SK-N-SH (cell line): ENCODE measurements around the gene DAGLA. TPM values are rescaled to one million over a fixed set of nuclear protein-coding genes. Genes with fewer than 3 reads are reported as not detected.

Source experiments
- CTCF ChIA-PET: fragments of 300-600, 350-600 bp; formaldehyde crosslinking; extraction: SDS; loops from one replicate; lab custom pipeline; 2021; lab: Yijun Ruan, JAX
- POLR2A ChIA-PET: fragments of 350-600 bp; sonication (Branson Sonifier 250); formaldehyde crosslinking; extraction: SDS; loops from one replicate; lab custom pipeline; 2020; ENCODE audit warnings: antibody characterized with exemption, inconsistent platforms; lab: Yijun Ruan, JAX
- DNase-seq: peaks from one replicate; pipeline ENCODE4 v3.0.0; 2012
- H2AFZ ChIP-seq: fragments of 200-600 bp; sonication (generic); 2 replicates; pipeline ENCODE4 v1.8.1; 2016; ENCODE audit warnings: antibody characterized with exemption, mild to moderate bottlenecking, low read depth
- H3F3A ChIP-seq: fragments of 200-600 bp; sonication (generic); replicated peaks from 2 replicates; pipeline ENCODE3; 2016; ENCODE audit warnings: antibody characterized with exemption, mild to moderate bottlenecking; ENCODE audit not compliant: insufficient read depth
- H3K27ac ChIP-seq, 2 experiments: fragments of 200-500 bp in 1 of 2; fragments of 200-600 bp in 1 of 2; sonication (Bioruptor generic) in 1 of 2; sonication (generic), shearing (Covaris generic) in 1 of 2; 2 replicates each; pipeline versions ENCODE4 v1.5.1 to v1.6.1; 2014 to 2016; ENCODE audit warnings: low read depth in 2 of 2, inconsistent platforms in 1 of 2, low read length in 1 of 2, mild to moderate bottlenecking in 1 of 2, mixed read lengths in 1 of 2
- H3K27me3 ChIP-seq: fragments of 200-600 bp; sonication (generic), shearing (Covaris generic); 2 replicates; pipeline ENCODE4 v1.6.1; 2016; ENCODE audit warnings: mixed run types; ENCODE audit not compliant: insufficient read depth
- H3K36me3 ChIP-seq, 2 experiments: fragments of 200-500 bp in 1 of 2; fragments of 200-600 bp in 1 of 2; sonication (Bioruptor generic) in 1 of 2; sonication (generic) in 1 of 2; replicated peaks in 1 of 2; 2 replicates each; pipeline versions ENCODE3 to v1.5.1; 2014 to 2016; ENCODE audit warnings: low read length in 1 of 2, mild to moderate bottlenecking in 1 of 2; ENCODE audit not compliant: insufficient read depth in 2 of 2, control insufficient read depth in 1 of 2
- H3K4me1 ChIP-seq, 2 experiments: fragments of 200-500 bp in 1 of 2; fragments of 200-600 bp in 1 of 2; sonication (Bioruptor generic) in 1 of 2; sonication (generic), shearing (Covaris generic) in 1 of 2; 2 replicates each; pipeline versions ENCODE4 v1.5.1 to v1.6.1; 2014 to 2016; ENCODE audit warnings: low read depth in 1 of 2, low read length in 1 of 2, mixed run types in 1 of 2; ENCODE audit not compliant: insufficient read depth in 2 of 2, control insufficient read depth in 1 of 2
- H3K4me2 ChIP-seq: fragments of 200-600 bp; sonication (generic), shearing (Covaris generic); 2 replicates; pipeline ENCODE4 v1.6.1; 2017; ENCODE audit warnings: mixed run types
- H3K4me3 ChIP-seq, 2 experiments: fragments of 200-500 bp in 1 of 2; fragments of 200-600 bp in 1 of 2; sonication (Bioruptor generic) in 1 of 2; sonication (generic), shearing (Covaris generic) in 1 of 2; 2 replicates each; pipeline versions ENCODE4 v1.5.1 to v1.8.1; 2014 to 2016; ENCODE audit warnings: low read depth in 2 of 2, inconsistent platforms in 1 of 2, low read length in 1 of 2, mild to moderate bottlenecking in 1 of 2, mixed read lengths in 1 of 2, moderate library complexity in 1 of 2
- H3K79me2 ChIP-seq: fragments of 200-600 bp; sonication (generic); 2 replicates; pipeline ENCODE4 v1.8.1; 2017; ENCODE audit warnings: mild to moderate bottlenecking; ENCODE audit not compliant: insufficient read depth
- H3K9ac ChIP-seq: fragments of 200-600 bp; sonication (generic); 2 replicates; pipeline ENCODE4 v1.6.1; 2017; ENCODE audit warnings: mixed run types
- H3K9me2 ChIP-seq: fragments of 200-600 bp; sonication (generic); 2 replicates; pipeline ENCODE4 v1.6.1; 2017; ENCODE audit warnings: mixed run types
- H3K9me3 ChIP-seq: fragments of 200-600 bp; sonication (generic); 2 replicates; pipeline ENCODE4 v1.6.1; 2017; ENCODE audit warnings: mixed run types, mild to moderate bottlenecking, moderate library complexity
- H4K20me1 ChIP-seq: fragments of 200-600 bp; sonication (generic); 2 replicates; pipeline ENCODE4 v1.6.1; 2017; ENCODE audit warnings: mild to moderate bottlenecking, mixed run types; ENCODE audit not compliant: insufficient read depth
- FOSL2 ChIP-seq: IDR thresholded peaks from 2 replicates; pipeline ENCODE4 v1.4.0; 2012; ENCODE audit warnings: low read depth, mild to moderate bottlenecking, moderate library complexity, borderline replicate concordance
- MXI1 ChIP-seq: IDR thresholded peaks from 2 replicates; pipeline ENCODE4 v1.6.1; 2012; ENCODE audit warnings: mild to moderate bottlenecking, low read depth, low read length, improper control_type of control experiment
- WGBS: methylation state at CpG from one replicate; pipeline ENCODE4 v1.1.6; 2017; ENCODE audit warnings: low lambda C conversion rate; 5-methylcytosine and 5-hydroxymethylcytosine counted together
- polyA plus RNA-seq, 3 experiments: library from polyadenylated mRNA; depleted of rRNA; stranded (reverse); fragments of >200 nt; gene quantifications; 2 replicates each; pipeline ENCODE4 v1.2.3, GENCODE V29; 2012
- TF ChIP-seq, protein P1 (sequence below): fragments of 150-350 bp; IDR thresholded peaks from 2 replicates; pipeline ENCODE4 v1.6.1; 2017; ENCODE audit warnings: antibody characterized with exemption, low read length, low read depth, borderline replicate concordance
- TF ChIP-seq, protein P2 (sequence below): fragments of 200-600 bp; sonication (generic); IDR thresholded peaks from 2 replicates; pipeline ENCODE4 v1.6.1; 2017; ENCODE audit warnings: antibody characterized with exemption, mild to moderate bottlenecking, moderate library complexity
- TF ChIP-seq, protein P3 (sequence below): IDR thresholded peaks from 2 replicates; pipeline ENCODE4 v1.4.0; 2012; ENCODE audit warnings: low read depth
- TF ChIP-seq, protein P4 (sequence below): IDR thresholded peaks from 2 replicates; pipeline ENCODE4 v1.4.0; 2012; ENCODE audit warnings: low read depth, borderline replicate concordance

DAGLA gene
- polyA plus RNA-seq, 1 of the 3 experiments (the other 2 are of a cell fraction) = 3.3 TPM

DNA sequence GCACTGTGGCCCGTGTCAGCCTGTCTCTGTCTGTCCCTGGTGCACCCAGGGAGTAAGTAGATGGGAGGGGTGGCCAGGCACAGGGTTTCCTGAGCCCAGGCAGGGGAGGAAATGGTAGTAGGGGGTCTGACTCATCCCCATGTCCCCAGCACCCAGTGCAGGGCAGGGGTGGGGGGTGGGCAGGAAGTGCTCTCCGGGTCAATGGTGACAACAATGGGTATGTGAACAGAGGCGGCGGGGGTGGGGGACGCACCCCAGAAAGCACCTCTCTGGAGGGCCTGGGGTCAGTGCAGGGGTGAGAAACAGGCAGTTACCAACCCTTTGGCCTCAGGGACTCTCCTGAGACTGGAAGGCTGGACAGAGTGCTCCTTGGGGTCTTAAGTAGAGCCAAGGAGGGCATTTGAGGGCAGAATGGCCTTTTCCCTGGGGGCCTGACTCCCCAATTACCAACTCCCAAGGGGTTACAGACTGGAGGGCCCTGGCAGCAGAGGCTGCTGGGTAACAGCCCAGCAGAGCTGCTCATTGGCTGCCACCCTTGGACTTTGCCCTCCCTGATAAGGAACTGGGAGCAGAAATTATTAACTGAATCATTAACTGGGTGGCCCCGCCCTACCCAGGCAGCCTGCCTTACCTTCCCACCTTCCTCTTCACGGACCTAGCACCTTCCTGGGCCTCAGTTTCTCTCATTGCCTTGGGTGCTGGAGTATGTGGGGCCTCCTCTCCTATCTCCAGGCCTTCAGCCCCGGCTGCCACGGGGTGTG, 76.4 kb downstream of the DAGLA start:
- H3K4me3 ChIP-seq = no peak overlapping the region
- H3K9me2 ChIP-seq = no peaks in the 10 kb centered on the region
- TF ChIP-seq, protein P1, sequence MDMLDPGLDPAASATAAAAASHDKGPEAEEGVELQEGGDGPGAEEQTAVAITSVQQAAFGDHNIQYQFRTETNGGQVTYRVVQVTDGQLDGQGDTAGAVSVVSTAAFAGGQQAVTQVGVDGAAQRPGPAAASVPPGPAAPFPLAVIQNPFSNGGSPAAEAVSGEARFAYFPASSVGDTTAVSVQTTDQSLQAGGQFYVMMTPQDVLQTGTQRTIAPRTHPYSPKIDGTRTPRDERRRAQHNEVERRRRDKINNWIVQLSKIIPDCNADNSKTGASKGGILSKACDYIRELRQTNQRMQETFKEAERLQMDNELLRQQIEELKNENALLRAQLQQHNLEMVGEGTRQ = no peak
- TF ChIP-seq FOSL2 = peak; percentile 22; the same call in 1 of the 2 replicates
- DNase-seq = no peak
- POLR2A ChIA-PET = no interaction called here
- H3K36me3 ChIP-seq = no peaks in the 10 kb centered on the region
- peak overlapping the region; percentile 39 for H3K4me2 ChIP-seq
- H2AFZ ChIP-seq = no peak overlapping the region
- CTCF ChIA-PET = interaction anchor here (8.1 to 14.3 kb wide), 2 partner anchors 9 to 33 kb away, joined by 81 to 140 read pairs; partner anchors contain the start of genes FEN1 and TMEM258
- H3K9me3 ChIP-seq = no peaks in the 10 kb centered on the region
- H3K4me1 ChIP-seq = peaks cover 9 to 14% of the 10 kb centered on the region in 2 experiments; a peak in 2 of 4 replicates
- H3K27ac ChIP-seq = no peak overlapping the region
- H3K79me2 ChIP-seq = no peaks in the 10 kb centered on the region
- H4K20me1 ChIP-seq = no peaks in the 10 kb centered on the region
- WGBS = 71% methylated on average over 8 of the region's 9 CpGs
- no peak overlapping the region for H3K9ac ChIP-seq
- H3F3A ChIP-seq = no peaks in the 10 kb centered on the region
- no peaks in the 10 kb centered on the region for H3K27me3 ChIP-seq

DNA sequence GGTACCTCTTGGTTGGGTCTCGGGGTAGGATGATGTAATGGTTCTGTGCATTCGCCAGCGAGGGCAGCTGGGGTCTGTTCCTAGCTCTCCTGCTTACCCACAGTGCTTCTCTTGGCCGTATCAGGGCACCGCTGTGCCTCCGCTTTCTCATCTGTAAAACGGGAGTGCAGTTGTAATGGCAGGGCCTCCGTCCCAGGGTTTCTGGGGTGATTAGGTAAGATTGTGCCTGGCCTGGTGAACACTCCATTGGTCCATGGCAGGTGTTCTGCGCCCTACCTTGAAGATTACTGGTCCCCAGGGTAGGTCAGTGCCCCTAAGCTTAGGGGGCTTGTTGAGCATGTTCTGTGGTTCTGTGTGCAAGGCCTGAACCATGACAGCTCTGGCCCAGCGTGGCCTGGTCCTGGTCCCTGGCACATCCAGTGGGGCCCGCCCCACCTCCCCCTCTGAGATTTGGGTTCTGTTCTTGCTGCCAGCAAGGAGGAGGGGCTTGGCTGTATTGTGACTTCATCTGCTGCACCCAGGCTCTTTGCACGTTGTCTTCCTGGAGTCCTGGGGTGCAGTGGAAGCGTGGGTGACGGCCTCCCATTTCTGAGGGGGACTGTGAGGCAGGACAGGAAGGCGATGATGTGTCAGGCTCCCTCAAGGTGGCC, 77.1 kb downstream of the DAGLA start:
- H3F3A ChIP-seq = no peaks in the 10 kb centered on the region
- DNase-seq = no peak
- H3K9ac ChIP-seq = no peak overlapping the region
- H3K4me3 ChIP-seq = no peak overlapping the region
- H4K20me1 ChIP-seq = no peaks in the 10 kb centered on the region
- 90% methylated on average over 2 of the region's 15 CpGs for WGBS
- no peaks in the 10 kb centered on the region for H3K79me2 ChIP-seq
- no peak for TF ChIP-seq MXI1
- TF ChIP-seq, protein P2, sequence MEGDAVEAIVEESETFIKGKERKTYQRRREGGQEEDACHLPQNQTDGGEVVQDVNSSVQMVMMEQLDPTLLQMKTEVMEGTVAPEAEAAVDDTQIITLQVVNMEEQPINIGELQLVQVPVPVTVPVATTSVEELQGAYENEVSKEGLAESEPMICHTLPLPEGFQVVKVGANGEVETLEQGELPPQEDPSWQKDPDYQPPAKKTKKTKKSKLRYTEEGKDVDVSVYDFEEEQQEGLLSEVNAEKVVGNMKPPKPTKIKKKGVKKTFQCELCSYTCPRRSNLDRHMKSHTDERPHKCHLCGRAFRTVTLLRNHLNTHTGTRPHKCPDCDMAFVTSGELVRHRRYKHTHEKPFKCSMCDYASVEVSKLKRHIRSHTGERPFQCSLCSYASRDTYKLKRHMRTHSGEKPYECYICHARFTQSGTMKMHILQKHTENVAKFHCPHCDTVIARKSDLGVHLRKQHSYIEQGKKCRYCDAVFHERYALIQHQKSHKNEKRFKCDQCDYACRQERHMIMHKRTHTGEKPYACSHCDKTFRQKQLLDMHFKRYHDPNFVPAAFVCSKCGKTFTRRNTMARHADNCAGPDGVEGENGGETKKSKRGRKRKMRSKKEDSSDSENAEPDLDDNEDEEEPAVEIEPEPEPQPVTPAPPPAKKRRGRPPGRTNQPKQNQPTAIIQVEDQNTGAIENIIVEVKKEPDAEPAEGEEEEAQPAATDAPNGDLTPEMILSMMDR = no peak
- TF ChIP-seq, protein P3, sequence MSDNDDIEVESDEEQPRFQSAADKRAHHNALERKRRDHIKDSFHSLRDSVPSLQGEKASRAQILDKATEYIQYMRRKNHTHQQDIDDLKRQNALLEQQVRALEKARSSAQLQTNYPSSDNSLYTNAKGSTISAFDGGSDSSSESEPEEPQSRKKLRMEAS = no peak
- TF ChIP-seq, protein P4, sequence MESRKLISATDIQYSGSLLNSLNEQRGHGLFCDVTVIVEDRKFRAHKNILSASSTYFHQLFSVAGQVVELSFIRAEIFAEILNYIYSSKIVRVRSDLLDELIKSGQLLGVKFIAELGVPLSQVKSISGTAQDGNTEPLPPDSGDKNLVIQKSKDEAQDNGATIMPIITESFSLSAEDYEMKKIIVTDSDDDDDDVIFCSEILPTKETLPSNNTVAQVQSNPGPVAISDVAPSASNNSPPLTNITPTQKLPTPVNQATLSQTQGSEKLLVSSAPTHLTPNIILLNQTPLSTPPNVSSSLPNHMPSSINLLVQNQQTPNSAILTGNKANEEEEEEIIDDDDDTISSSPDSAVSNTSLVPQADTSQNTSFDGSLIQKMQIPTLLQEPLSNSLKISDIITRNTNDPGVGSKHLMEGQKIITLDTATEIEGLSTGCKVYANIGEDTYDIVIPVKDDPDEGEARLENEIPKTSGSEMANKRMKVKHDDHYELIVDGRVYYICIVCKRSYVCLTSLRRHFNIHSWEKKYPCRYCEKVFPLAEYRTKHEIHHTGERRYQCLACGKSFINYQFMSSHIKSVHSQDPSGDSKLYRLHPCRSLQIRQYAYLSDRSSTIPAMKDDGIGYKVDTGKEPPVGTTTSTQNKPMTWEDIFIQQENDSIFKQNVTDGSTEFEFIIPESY = no peak
- H3K4me1 ChIP-seq = peaks cover 9 to 11% of the 10 kb centered on the region in 2 experiments; a peak in 2 of 4 replicates
- no peak overlapping the region for H3K4me2 ChIP-seq
- no peaks in the 10 kb centered on the region for H3K27me3 ChIP-seq
- H2AFZ ChIP-seq = no peak overlapping the region
- CTCF ChIA-PET = interaction anchor here (0.8 to 14.3 kb wide), 4 partner anchors 10 to 325 kb away, joined by 4 to 140 read pairs (median 43); partner anchors contain the start of genes FEN1 and TMEM258
- H3K27ac ChIP-seq = no peak overlapping the region
- no peaks in the 10 kb centered on the region for H3K9me3 ChIP-seq
- POLR2A ChIA-PET = interaction anchor here (1.1 kb wide), 1 partner anchor 34 kb away, joined by 3 read pairs; no protein-coding TSS in a partner anchor
- no peaks in the 10 kb centered on the region for H3K36me3 ChIP-seq
- H3K9me2 ChIP-seq = no peaks in the 10 kb centered on the region
